OCI-LY3 (cell line): ENCODE data around the gene PARN.

Source experiments
- EZH2phosphoT487 ChIP-seq: fragments of 200-600 bp; shearing (Covaris generic); IDR thresholded peaks from 2 replicates; pipeline ENCODE4 v1.6.1; 2018; ENCODE audit warnings: antibody characterized with exemption, mixed run types, low read depth
- TF ChIP-seq, protein P1 (sequence below): fragments of 200-600, 300-600 bp; sonication (generic); IDR thresholded peaks from 2 replicates; pipeline ENCODE4 v1.5.1; 2014; ENCODE audit warnings: antibody characterized with exemption, low read length, low read depth

DNA sequence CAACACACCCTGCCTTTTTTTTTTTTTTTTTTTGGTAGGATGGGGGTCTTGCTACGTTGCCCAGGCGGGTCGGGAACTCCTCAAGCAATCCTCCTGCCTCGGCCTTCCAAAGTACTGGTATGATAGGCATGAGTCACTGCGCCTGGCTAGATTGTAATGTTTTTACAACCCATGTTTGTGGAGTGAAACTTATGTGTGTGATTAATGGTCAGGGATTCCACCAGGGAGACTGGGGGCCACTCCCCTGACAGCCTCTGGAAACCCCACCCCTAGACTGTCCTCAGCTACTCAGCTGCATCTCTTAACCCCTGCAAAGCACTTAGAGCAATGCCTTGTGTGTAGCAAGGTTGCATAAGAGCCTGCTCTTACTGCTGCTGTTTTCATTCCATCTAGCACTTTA, 220.5 kb downstream of the PARN start:
- TF ChIP-seq, protein P1, sequence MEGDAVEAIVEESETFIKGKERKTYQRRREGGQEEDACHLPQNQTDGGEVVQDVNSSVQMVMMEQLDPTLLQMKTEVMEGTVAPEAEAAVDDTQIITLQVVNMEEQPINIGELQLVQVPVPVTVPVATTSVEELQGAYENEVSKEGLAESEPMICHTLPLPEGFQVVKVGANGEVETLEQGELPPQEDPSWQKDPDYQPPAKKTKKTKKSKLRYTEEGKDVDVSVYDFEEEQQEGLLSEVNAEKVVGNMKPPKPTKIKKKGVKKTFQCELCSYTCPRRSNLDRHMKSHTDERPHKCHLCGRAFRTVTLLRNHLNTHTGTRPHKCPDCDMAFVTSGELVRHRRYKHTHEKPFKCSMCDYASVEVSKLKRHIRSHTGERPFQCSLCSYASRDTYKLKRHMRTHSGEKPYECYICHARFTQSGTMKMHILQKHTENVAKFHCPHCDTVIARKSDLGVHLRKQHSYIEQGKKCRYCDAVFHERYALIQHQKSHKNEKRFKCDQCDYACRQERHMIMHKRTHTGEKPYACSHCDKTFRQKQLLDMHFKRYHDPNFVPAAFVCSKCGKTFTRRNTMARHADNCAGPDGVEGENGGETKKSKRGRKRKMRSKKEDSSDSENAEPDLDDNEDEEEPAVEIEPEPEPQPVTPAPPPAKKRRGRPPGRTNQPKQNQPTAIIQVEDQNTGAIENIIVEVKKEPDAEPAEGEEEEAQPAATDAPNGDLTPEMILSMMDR = no peak
- no peak for TF ChIP-seq EZH2phosphoT487
